HG02943 (cell line): ENCODE measurements around the gene PPP2R2B.
A peak's percentile ranks its signal among the peaks of the same experiment; 100 is the strongest.
"Not testable (repeated sequence)": the region's sequence is repeated elsewhere in the genome, so short reads cannot be mapped to it uniquely, and the experiment has no call there.

Experiments used
- ATAC-seq: cut with Tn5 transposase; IDR thresholded peaks from one replicate; pipeline ENCODE4 v1.9.1; 2021; ENCODE audit warnings: mild to moderate bottlenecking, low read depth, moderate library complexity; ENCODE audit not compliant: unreplicated experiment

Gene PPP2R2B

GRCh38 chr5:146568161-146568560, 310.4 kb downstream of the PPP2R2B start:
- ATAC-seq, result no peak

GRCh38 chr5:146565764-146566367, 312.7 kb downstream of the PPP2R2B start:
- peak; percentile 93 for ATAC-seq

GRCh38 chr5:146564007-146564762, 314.4 kb downstream of the PPP2R2B start:
- no peak for ATAC-seq

- no peak for ATAC-seq
Observed at GRCh38 chr5:146562461-146562860, 316.1 kb downstream of the PPP2R2B start.

GRCh38 chr5:146561711-146562110, 316.8 kb downstream of the PPP2R2B start:
- ATAC-seq, result no peak

GRCh38 chr5:146560205-146560812, 318.2 kb downstream of the PPP2R2B start:
- ATAC-seq, result no peak

GRCh38 chr5:146556884-146557283, 321.7 kb downstream of the PPP2R2B start:
- ATAC-seq, result not testable (repeated sequence)

GRCh38 chr5:146553446-146553845, 325.1 kb downstream of the PPP2R2B start:
- ATAC-seq, result no peak

- ATAC-seq, result no peak
Observed at GRCh38 chr5:146549615-146550014, 328.9 kb downstream of the PPP2R2B start.

- no peak for ATAC-seq
Observed at GRCh38 chr5:146548781-146549449, 329.6 kb downstream of the PPP2R2B start.

GRCh38 chr5:146544232-146544631, 334.3 kb downstream of the PPP2R2B start:
- no peak for ATAC-seq

- no peak for ATAC-seq
Observed at GRCh38 chr5:146541958-146542849, 336.4 kb downstream of the PPP2R2B start.

GRCh38 chr5:146540414-146540813, 338.1 kb downstream of the PPP2R2B start:
- no peak for ATAC-seq

- no peak for ATAC-seq
Observed at GRCh38 chr5:146539973-146540372, 338.6 kb downstream of the PPP2R2B start.

- ATAC-seq, result no peak
Observed at GRCh38 chr5:146538432-146538831, 340.1 kb downstream of the PPP2R2B start.

GRCh38 chr5:146533882-146534281, 344.7 kb downstream of the PPP2R2B start:
- no peak for ATAC-seq

- peak; percentile 94 for ATAC-seq
Observed at GRCh38 chr5:146533260-146533857, 345.2 kb downstream of the PPP2R2B start.
